HAP-1 (cell line): ENCODE results near the gene SLC25A29.
A peak's percentile ranks its signal among the peaks of the same experiment; 100 is the strongest.

Experiments
- DNase-seq, 2 experiments: peaks; one replicate each; pipeline ENCODE4 v3.0.0-alpha.2; 2016 to 2020; ENCODE audit warnings: low spot score in 2 of 2
- H3K27me3 ChIP-seq: fragments of 250-450 bp; sonication (Bioruptor Pico); 2 replicates; pipeline ENCODE4 v1.5.1; 2020; ENCODE audit warnings: low read depth, mild to moderate bottlenecking, moderate library complexity
- H3K36me3 ChIP-seq: fragments of 250-450 bp; sonication (Bioruptor Pico); replicated peaks from 2 replicates; pipeline ENCODE4 v1.5.1; 2020; ENCODE audit warnings: mild to moderate bottlenecking
- H3K4me1 ChIP-seq: fragments of 250-450 bp; sonication (Bioruptor Pico); 2 replicates; pipeline ENCODE4 v1.5.1; 2020; ENCODE audit warnings: mild to moderate bottlenecking
- H3K4me3 ChIP-seq: fragments of 250-450 bp; sonication (Bioruptor Pico); 2 replicates; pipeline ENCODE4 v1.5.1; 2020; ENCODE audit warnings: mild to moderate bottlenecking, moderate library complexity
- H3K9me3 ChIP-seq: fragments of 250-450 bp; sonication (Bioruptor Pico); 2 replicates; pipeline ENCODE4 v1.5.1; 2020; ENCODE audit warnings: mild to moderate bottlenecking, moderate library complexity
- in situ Hi-C: fragments of 300-500 bp; cut with MboI; formaldehyde crosslinking; loops from 3 replicates; pipeline ENCODE4 v1.14.3; 2020; ENCODE audit warnings: low sequenced_read_pairs, inconsistent platforms, mixed read lengths

The SLC25A29 gene

DNA sequence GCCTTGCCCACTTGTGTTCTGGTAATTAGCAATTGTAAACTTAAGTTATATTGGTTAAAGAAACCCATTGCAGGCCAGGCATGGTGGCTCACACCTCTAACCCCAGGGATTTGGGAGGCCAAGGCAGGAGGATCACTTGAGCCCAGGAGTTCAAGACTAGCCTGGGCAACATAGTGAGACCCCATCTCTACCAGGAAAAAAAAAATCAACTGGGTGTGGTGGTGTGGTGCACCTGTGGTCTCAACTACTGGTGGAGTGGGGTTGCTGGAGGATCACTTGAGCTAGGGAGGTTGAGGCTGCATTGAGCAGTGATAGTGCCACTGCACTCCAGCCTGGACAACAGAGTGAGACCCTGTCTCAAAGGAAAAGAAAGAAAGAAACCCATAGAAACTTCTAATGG is 53.6 kb downstream of the SLC25A29 start:
- DNase-seq, result no peak
- no peaks in the 10 kb centered on the region for H3K9me3 ChIP-seq
- H3K36me3 ChIP-seq, result peaks cover 3% of the 10 kb centered on the region; the same call in 1 of the 2 replicates
- in situ Hi-C loops, result no loop called here
- no peak overlapping the region for H3K4me3 ChIP-seq
- no peaks in the 10 kb centered on the region for H3K27me3 ChIP-seq
- peaks cover 4% of the 10 kb centered on the region; the same call in 1 of the 2 replicates for H3K4me1 ChIP-seq

DNA sequence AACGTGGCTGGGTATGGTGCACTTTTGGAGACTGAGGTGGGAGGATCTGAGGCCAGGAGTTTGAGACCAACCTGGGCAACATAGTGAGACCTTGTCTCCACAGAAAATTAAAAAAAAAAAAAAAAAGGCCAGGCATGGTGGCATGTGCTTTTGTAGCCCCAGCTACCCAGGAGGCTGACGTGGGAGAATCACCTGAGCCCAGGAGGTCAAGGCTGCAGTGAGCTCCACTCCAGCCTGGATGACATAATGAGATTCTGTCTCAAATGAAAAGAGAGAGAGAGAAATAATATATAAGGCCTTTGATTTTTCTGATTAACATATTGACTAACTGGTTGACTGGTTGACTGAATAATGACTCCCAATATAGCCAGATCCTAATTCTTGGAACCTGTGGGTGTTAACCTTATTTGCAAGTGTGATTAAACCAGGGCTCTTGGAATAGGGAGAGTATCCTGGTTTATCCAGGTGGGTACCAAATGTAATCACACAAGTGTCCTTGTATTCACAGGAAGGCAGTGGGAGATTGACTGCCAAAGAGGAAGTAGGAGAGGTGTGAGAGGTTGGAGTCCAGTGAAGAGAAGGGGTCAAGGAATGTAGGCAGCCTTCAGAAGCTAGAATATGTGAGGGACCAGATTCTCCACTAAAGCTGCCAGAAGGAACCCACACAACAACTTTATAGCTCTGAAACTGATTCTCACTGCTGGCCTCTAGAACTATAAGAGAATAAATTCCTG is 55.3 kb downstream of the SLC25A29 start:
- Histone ChIP-seq H3K9me3 (no peaks in the 10 kb centered on the region), H3K36me3 (peaks cover 3% of the 10 kb centered on the region; the same call in 1 of the 2 replicates), H3K4me1 (peaks cover 15% of the 10 kb centered on the region), H3K4me3 (no peak overlapping the region), H3K27me3 (no peaks in the 10 kb centered on the region)
- in situ Hi-C loops, result no loop called here
- DNase-seq, result no peak

DNA sequence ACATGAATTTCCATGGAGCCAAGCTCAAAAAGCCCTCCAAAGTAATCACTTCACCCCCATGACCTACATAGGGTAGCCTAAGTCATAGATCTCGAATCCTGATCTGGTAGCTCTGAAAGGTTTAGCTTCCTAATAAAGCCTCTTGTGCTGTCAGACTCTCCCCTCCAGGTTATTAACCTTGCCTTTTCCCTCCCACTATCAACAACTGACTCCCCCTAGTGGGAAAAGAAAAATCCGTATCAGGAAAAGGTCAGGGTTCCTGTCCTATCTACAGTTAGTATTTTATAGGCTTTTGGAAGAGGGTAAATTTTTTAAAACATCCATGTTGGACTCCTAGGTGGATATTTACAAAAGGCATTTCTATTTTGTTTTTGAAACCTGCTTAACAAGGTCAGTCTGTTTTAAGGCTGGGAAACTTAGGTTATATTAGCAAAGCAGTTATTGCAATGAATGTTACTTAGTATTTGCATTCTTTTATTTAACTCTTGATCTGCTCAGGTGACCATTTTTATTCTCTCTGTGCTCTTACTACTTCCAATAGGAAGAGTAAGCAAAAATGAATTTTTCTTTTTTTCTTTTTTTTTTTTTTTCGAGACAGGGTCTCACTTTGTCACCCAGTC is 59.3 kb downstream of the SLC25A29 start:
- in situ Hi-C loops, result no loop called here
- peaks cover 10% of the 10 kb centered on the region for H3K36me3 ChIP-seq
- peaks cover 28% of the 10 kb centered on the region for H3K4me1 ChIP-seq
- H3K27me3 ChIP-seq, result no peaks in the 10 kb centered on the region
- H3K4me3 ChIP-seq, result no peak overlapping the region
- H3K9me3 ChIP-seq, result peaks cover 3% of the 10 kb centered on the region; the same call in 1 of the 2 replicates
- peak; percentile 65 to 89 for DNase-seq

DNA sequence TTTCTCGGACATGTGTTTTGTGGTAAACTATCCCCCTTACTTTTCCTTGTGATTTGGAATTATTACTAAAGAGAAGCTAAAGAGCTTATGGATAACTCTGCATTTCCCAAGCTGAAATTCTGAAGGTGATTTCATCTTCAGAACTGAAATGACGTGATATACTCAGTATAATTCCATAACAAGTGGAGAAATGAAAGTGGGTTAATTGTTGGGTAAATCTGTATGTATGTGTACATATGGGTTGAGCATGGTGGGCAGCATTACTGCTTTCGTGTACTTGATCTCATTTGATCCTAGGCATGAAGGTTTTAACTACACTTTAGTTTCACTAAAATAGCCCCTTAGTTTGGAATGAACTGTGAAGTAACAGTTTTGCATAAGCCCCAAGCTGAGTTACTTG is 63.2 kb downstream of the SLC25A29 start:
- in situ Hi-C loops, result no loop called here
- Histone ChIP-seq H3K36me3 (peaks cover 21% of the 10 kb centered on the region), H3K27me3 (no peaks in the 10 kb centered on the region), H3K4me1 (peaks cover 30% of the 10 kb centered on the region), H3K9me3 (peaks cover 3% of the 10 kb centered on the region; the same call in 1 of the 2 replicates), H3K4me3 (0 out of 2 replicates have a peak overlapping the region, but pooled peaks have one; percentile 1)
- no peak for DNase-seq

DNA sequence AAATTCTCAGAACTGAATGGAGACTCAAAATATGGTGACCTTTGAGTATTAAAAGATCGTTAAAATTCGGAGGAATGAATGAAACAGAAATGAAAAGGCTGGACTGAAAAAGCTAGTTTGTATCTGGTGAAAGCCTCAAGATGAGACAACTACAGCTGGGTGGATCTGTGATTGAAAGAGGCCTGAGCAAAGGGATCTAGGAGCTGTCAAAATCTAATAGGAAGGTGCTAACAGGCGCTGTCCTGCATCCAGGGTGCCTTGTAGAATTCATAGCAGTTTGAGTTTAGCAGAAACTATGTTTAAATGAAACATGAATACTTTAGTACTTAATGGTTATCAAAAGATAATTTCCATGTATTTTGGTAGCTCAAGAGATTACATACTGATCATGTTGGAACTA is 65.0 kb downstream of the SLC25A29 start:
- in situ Hi-C loops, result no loop called here
- H3K36me3 ChIP-seq, result peaks cover 22% of the 10 kb centered on the region
- H3K4me3 ChIP-seq, result peak overlapping the region; percentile 69
- H3K27me3 ChIP-seq, result no peaks in the 10 kb centered on the region
- H3K4me1 ChIP-seq, result peaks cover 31% of the 10 kb centered on the region
- H3K9me3 ChIP-seq, result peaks cover 3% of the 10 kb centered on the region; the same call in 1 of the 2 replicates
- DNase-seq, result no peak
